GM13976 (cell line): ENCODE data around the gene OR14A16.

Source experiments
- DNase-seq: peaks from one replicate; pipeline ENCODE4 v3.0.0; 2012; ENCODE audit warnings: low spot score
- CTCF ChIP-seq: IDR thresholded peaks from 2 replicates; pipeline ENCODE4 v1.5.1; 2012; ENCODE audit warnings: borderline replicate concordance, mild to moderate bottlenecking; ENCODE audit not compliant: insufficient read depth; ENCODE audit errors: extremely low read depth, missing control alignments, control extremely low read depth
- in situ Hi-C: fragments of 300-500 bp; cut with MboI; formaldehyde crosslinking; loops from one replicate; pipeline ENCODE4 v1.12.0; 2022; ENCODE audit warnings: low sequenced_read_pairs, mixed read lengths, inconsistent platforms; ENCODE audit not compliant: unreplicated experiment

Gene OR14A16

DNA sequence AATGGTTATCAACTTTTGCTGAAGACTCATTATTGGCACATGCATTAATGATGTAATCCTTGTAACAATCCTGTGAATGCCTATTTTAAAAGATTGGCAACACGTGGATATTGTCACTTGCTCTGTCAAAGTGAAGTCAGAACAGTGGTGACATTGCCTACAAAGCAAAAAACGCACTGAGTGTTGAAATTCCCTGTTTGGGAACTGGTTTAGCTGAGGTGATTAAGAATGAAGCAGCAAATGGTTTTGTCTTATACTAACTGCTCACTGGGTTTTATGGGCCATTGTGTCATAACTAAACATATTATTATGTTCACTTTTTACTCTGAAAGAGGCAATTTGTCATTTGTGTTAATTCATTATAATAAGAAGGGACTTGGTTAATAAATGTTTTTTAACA lies 11.3 kb downstream of the OR14A16 start:
- no peak for TF ChIP-seq CTCF
- no peak for DNase-seq
- in situ Hi-C loops, result no loop called here

- in situ Hi-C loops, result no loop called here
- no peak for DNase-seq
- TF ChIP-seq CTCF, result no peak
Measured at GRCh38 chr1:247797518-247797917, 26.4 kb downstream of the OR14A16 start.

GRCh38 chr1:247769603-247770002 lies 54.3 kb downstream of the OR14A16 start:
- DNase-seq, result no peak
- TF ChIP-seq CTCF, result no peak
- in situ Hi-C loops, result no loop called here
